HEK293 (cell line): ENCODE measurements around the gene SYAP1.
"Not testable (repeated sequence)": the region's sequence is repeated elsewhere in the genome, so short reads cannot be mapped to it uniquely, and the experiment has no call there.

Experiments used
- CTCF ChIA-PET: fragments of 350-600 bp; formaldehyde crosslinking; extraction: SDS; loops from one replicate; lab custom pipeline; 2021; ENCODE audit warnings: antibody characterized with exemption; lab: Yijun Ruan, JAX
- POLR2A ChIA-PET: fragments of 300-600 bp; formaldehyde crosslinking; extraction: SDS; loops from one replicate; lab custom pipeline; 2020; ENCODE audit warnings: antibody characterized with exemption, inconsistent platforms; lab: Yijun Ruan, JAX
- H3K27ac ChIP-seq: fragments of 200-500 bp; sonication (Bioruptor generic); 2 replicates; pipeline ENCODE4 v1.5.1; 2014; ENCODE audit warnings: low read depth, low read length, control low read depth, inconsistent platforms; ENCODE audit errors: extremely low read depth
- H3K36me3 ChIP-seq, 2 experiments: fragments of 200-500 bp in 1 of 2; sonication (Bioruptor generic) in 1 of 2; 1 replicate in 1 of 2; 2 replicates in 1 of 2; pipeline ENCODE4 v1.5.1; 2014 to 2017; ENCODE audit warnings: inconsistent platforms in 2 of 2, low read length in 2 of 2; ENCODE audit not compliant: control insufficient read depth in 2 of 2, insufficient read depth in 1 of 2
- H3K4me1 ChIP-seq: fragments of 200-500 bp; sonication (Bioruptor generic); 2 replicates; pipeline ENCODE4 v1.5.1; 2014; ENCODE audit warnings: mild to moderate bottlenecking, low read length, inconsistent platforms; ENCODE audit not compliant: control insufficient read depth, insufficient read depth
- H3K4me3 ChIP-seq: 2 replicates; pipeline ENCODE4 v1.5.1; 2011; ENCODE audit warnings: low read depth, mild to moderate bottlenecking, control low read depth, low read length, moderate library complexity
- H3K9me3 ChIP-seq: fragments of 200-500 bp; sonication (Bioruptor generic); 2 replicates; pipeline ENCODE4 v1.5.1; 2014; ENCODE audit warnings: low read depth, low read length, inconsistent platforms; ENCODE audit not compliant: control insufficient read depth, insufficient read depth
- GFI1B ChIP-seq: fragments of 450-650 bp; formaldehyde crosslinking; IDR thresholded peaks from 2 replicates; pipeline ENCODE4 v1.5.1; 2016; ENCODE audit warnings: missing biosample characterization, missing genetic modification characterization
- HOXC10 ChIP-seq: sonication (generic); formaldehyde crosslinking; IDR thresholded peaks from 2 replicates; pipeline ENCODE4 v1.8.1; 2023; ENCODE audit warnings: mild to moderate bottlenecking, missing genetic modification reagents
- MZF1 ChIP-seq: fragments of 450-650 bp; formaldehyde crosslinking; IDR thresholded peaks from 2 replicates; pipeline ENCODE4 v1.5.1; 2017; ENCODE audit warnings: missing biosample characterization, missing genetic modification characterization, borderline replicate concordance
- SCRT1 ChIP-seq: fragments of 450-650 bp; formaldehyde crosslinking; IDR thresholded peaks from 2 replicates; pipeline ENCODE4 v1.5.1; 2016; ENCODE audit warnings: missing biosample characterization, missing genetic modification characterization, borderline replicate concordance
- SCRT2 ChIP-seq: fragments of 450-650 bp; formaldehyde crosslinking; IDR thresholded peaks from 2 replicates; pipeline ENCODE4 v1.5.1; 2016; ENCODE audit warnings: missing biosample characterization, missing genetic modification characterization
- ZFP37 ChIP-seq: fragments of 450-650 bp; formaldehyde crosslinking; IDR thresholded peaks from 2 replicates; pipeline ENCODE4 v1.5.1; 2016; ENCODE audit warnings: missing biosample characterization, missing genetic modification characterization
- ZFP69B ChIP-seq: fragments of 450-650 bp; formaldehyde crosslinking; IDR thresholded peaks from 2 replicates; pipeline ENCODE4 v1.5.1; 2016; ENCODE audit warnings: missing biosample characterization, missing genetic modification characterization
- ZNF292 ChIP-seq: fragments of 450-650 bp; formaldehyde crosslinking; IDR thresholded peaks from 2 replicates; pipeline ENCODE4 v1.5.1; 2016; ENCODE audit warnings: low read depth, missing biosample characterization, missing genetic modification characterization, borderline replicate concordance
- ZNF335 ChIP-seq: fragments of 450-650 bp; formaldehyde crosslinking; conservative IDR thresholded peaks from 2 replicates; pipeline ENCODE4 v1.5.1; 2016; ENCODE audit warnings: missing biosample characterization, missing genetic modification characterization
- ZNF558 ChIP-seq: fragments of 450-650 bp; formaldehyde crosslinking; IDR thresholded peaks from 2 replicates; pipeline ENCODE4 v1.5.1; 2016; ENCODE audit warnings: missing biosample characterization, missing genetic modification characterization
- ZNF561 ChIP-seq: fragments of 450-650 bp; IDR thresholded peaks from 2 replicates; pipeline ENCODE4 v1.5.1; 2018; ENCODE audit warnings: missing biosample characterization, missing genetic modification characterization, borderline replicate concordance
- ZNF768 ChIP-seq: fragments of 450-650 bp; formaldehyde crosslinking; IDR thresholded peaks from 2 replicates; pipeline ENCODE4 v1.5.1; 2018; ENCODE audit warnings: missing biosample characterization, mild to moderate bottlenecking, missing genetic modification characterization
- ZSCAN30 ChIP-seq: fragments of 450-650 bp; IDR thresholded peaks from 2 replicates; pipeline ENCODE4 v1.5.1; 2018; ENCODE audit warnings: missing biosample characterization, mild to moderate bottlenecking, missing genetic modification characterization, moderate library complexity
- TF ChIP-seq, protein P1 (sequence below): fragments of 450-650 bp; formaldehyde crosslinking; IDR thresholded peaks from 2 replicates; pipeline ENCODE4 v1.5.1; 2016; ENCODE audit warnings: missing biosample characterization, missing genetic modification characterization
- TF ChIP-seq, protein P2 (sequence below): fragments of 450-650 bp; formaldehyde crosslinking; IDR thresholded peaks from 2 replicates; pipeline ENCODE4 v1.5.1; 2016; ENCODE audit warnings: missing biosample characterization, missing genetic modification characterization
- TF ChIP-seq, protein P3 (sequence below): fragments of 450-650 bp; formaldehyde crosslinking; IDR thresholded peaks from 2 replicates; pipeline ENCODE4 v1.5.1; 2017; ENCODE audit warnings: missing biosample characterization, mild to moderate bottlenecking, missing genetic modification characterization, moderate library complexity
- TF ChIP-seq, protein P4 (sequence below): fragments of 450-650 bp; IDR thresholded peaks from 2 replicates; pipeline ENCODE4 v1.5.1; 2018; ENCODE audit warnings: missing biosample characterization, missing genetic modification characterization

SYAP1 gene

DNA sequence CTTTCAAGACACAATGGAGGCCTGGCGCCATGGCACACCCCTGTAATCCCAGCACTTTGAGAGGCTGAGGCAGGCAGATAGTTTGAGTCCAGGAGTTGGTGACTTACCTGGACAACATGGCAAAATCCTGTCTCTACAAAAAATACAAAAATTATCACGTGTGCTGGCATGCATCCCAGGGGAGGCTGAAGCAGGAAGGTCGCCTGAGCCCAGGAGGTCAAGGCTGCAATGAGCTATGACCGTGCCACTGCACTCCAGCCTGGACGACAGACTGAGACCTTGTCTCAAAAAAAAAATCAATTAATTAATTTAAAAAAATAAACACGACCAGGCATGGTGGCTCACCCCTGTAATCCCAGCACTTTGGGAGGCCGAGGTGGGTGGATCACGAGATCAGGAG, 4.9 kb upstream of the SYAP1 start:
- ChIA-PET CTCF (no interaction called here), POLR2A (no interaction called here)
- Histone ChIP-seq H3K4me1 (no peaks in the 10 kb centered on the region), H3K9me3 (no peaks in the 10 kb centered on the region), H3K36me3 (no peaks in the 10 kb centered on the region; a peak in 1 of 3 replicates)
- TF ChIP-seq, protein P1, sequence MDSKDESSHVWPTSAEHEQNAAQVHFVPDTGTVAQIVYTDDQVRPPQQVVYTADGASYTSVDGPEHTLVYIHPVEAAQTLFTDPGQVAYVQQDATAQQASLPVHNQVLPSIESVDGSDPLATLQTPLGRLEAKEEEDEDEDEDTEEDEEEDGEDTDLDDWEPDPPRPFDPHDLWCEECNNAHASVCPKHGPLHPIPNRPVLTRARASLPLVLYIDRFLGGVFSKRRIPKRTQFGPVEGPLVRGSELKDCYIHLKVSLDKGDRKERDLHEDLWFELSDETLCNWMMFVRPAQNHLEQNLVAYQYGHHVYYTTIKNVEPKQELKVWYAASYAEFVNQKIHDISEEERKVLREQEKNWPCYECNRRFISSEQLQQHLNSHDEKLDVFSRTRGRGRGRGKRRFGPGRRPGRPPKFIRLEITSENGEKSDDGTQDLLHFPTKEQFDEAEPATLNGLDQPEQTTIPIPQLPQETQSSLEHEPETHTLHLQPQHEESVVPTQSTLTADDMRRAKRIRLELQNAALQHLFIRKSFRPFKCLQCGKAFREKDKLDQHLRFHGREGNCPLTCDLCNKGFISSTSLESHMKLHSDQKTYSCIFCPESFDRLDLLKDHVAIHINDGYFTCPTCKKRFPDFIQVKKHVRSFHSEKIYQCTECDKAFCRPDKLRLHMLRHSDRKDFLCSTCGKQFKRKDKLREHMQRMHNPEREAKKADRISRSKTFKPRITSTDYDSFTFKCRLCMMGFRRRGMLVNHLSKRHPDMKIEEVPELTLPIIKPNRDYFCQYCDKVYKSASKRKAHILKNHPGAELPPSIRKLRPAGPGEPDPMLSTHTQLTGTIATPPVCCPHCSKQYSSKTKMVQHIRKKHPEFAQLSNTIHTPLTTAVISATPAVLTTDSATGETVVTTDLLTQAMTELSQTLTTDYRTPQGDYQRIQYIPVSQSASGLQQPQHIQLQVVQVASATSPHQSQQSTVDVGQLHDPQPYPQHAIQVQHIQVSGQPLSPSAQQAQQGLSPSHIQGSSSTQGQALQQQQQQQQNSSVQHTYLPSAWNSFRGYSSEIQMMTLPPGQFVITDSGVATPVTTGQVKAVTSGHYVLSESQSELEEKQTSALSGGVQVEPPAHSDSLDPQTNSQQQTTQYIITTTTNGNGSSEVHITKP (tag by site-specific recombination), result no peak
- TF ChIP-seq, protein P2, sequence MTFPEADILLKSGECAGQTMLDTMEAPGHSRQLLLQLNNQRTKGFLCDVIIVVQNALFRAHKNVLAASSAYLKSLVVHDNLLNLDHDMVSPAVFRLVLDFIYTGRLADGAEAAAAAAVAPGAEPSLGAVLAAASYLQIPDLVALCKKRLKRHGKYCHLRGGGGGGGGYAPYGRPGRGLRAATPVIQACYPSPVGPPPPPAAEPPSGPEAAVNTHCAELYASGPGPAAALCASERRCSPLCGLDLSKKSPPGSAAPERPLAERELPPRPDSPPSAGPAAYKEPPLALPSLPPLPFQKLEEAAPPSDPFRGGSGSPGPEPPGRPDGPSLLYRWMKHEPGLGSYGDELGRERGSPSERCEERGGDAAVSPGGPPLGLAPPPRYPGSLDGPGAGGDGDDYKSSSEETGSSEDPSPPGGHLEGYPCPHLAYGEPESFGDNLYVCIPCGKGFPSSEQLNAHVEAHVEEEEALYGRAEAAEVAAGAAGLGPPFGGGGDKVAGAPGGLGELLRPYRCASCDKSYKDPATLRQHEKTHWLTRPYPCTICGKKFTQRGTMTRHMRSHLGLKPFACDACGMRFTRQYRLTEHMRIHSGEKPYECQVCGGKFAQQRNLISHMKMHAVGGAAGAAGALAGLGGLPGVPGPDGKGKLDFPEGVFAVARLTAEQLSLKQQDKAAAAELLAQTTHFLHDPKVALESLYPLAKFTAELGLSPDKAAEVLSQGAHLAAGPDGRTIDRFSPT, result no peak
- TF ChIP-seq ZNF292 (tag by site-specific recombination), result no peak
- TF ChIP-seq HOXC10 (CRISPR knock-in tag), result no peak
- TF ChIP-seq ZNF558 (tag by site-specific recombination), result no peak
- TF ChIP-seq ZSCAN30 (tag by site-specific recombination), result no peak
- no peak for TF ChIP-seq ZFP37 (tag by site-specific recombination)
- TF ChIP-seq ZNF561 (tag by site-specific recombination), result no peak
- TF ChIP-seq, all 188 proteins: peak for 0
- Histone ChIP-seq H3K4me3 (no peak overlapping the region), H3K27ac (no peak overlapping the region)

DNA sequence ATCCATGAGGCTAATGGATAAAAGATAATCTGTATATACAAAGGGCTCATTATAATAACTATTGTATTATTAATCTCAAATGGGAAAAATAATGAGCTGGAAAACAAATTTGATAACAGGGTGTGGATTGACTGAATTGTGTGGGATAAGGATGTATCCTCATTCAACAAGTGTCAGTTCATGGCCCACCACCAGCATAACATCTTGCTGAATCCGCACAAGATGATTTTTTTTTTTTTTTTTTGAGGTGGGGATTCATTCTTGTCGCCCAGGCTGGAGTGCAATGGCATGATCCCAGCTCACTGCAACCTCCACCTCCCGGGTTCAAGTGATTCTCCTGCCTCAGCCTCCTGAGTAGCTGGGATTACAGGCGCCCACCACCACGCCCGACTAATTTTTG, 3.8 kb upstream of the SYAP1 start:
- H3K9me3 ChIP-seq, H3K36me3 ChIP-seq, POLR2A ChIA-PET, H3K27ac ChIP-seq, H3K4me1 ChIP-seq, H3K4me3 ChIP-seq: not testable (repeated sequence)
- TF ChIP-seq SCRT1 (tag by site-specific recombination), result peak; percentile 70
- peak; percentile 68 for TF ChIP-seq SCRT2 (tag by site-specific recombination)
- CTCF ChIA-PET, result interaction anchor here (0.8 kb wide), 1 partner anchor 1217 kb away, joined by 6 read pairs; no protein-coding TSS in a partner anchor

DNA sequence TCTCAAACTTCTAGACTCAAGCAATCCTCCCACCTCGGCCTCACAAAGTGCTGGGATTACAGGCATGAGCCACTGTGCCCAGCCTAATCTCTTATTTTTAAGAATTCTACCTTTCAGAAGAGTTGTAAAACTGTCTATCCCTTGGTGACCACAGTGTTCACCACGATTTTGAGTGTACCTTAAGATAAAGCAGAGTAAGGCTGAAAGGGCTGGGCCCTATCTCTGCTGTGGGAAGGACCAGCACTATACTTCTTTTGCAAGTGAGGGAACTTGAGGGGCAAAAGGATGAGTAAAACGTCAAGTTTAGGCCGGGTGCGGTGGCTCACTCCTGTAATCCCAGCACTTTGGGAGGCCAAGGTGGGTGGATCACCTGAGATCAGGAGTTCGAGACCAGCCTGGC, 3.0 kb upstream of the SYAP1 start:
- POLR2A ChIA-PET, H3K4me1 ChIP-seq, H3K27ac ChIP-seq, H3K4me3 ChIP-seq, H3K36me3 ChIP-seq, H3K9me3 ChIP-seq, CTCF ChIA-PET: not testable (repeated sequence)

DNA sequence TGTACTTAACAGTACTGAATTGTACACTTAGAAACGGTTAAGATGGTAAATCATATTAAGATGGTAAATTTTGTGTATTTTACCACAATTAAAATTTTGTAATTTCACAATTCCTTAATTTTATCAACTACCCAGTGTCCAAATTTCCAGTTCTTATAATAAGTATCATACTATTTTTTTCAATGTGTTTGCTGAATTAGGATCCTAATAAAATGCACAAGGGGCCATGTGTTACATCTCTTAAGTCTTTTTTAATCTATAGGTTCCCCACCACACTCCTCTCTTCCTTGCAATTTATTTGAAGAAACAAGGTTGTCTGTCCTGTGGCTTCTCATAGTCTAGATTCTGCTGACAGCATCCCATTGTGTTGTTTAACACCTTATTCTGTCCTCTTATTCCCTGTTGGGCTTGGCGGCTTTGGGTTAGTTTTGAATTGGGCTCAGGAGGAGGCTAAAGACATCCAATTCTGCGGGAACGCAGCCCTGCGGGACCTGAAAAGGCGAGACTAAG, 533 bp upstream of the SYAP1 start:
- CTCF ChIA-PET, result interaction anchor here (0.6 to 1.2 kb wide), 4 partner anchors 85 to 921 kb away, joined by 3 to 5 read pairs (median 3); no protein-coding TSS in a partner anchor
- peak overlapping the region; percentile 46 for H3K4me3 ChIP-seq
- POLR2A ChIA-PET, result interaction anchor here (0.6 to 2.1 kb wide), 24 partner anchors 8 to 920 kb away, joined by 3 to 36 read pairs (median 5); partner anchors contain the start of genes AP1S2 and TXLNG

More for the DNA sequence above, 533 bp upstream of the SYAP1 start:
- H3K36me3 ChIP-seq, result peaks cover 0 to 2% of the 10 kb centered on the region in 2 experiments; a peak in 2 of 3 replicates
- 0 out of 2 replicates have a peak, but pooled peaks have one; percentile 16 for TF ChIP-seq ZFP69B (tag by site-specific recombination)
- no peak for TF ChIP-seq ZNF768 (tag by site-specific recombination)
- TF ChIP-seq MZF1, result peak; percentile 36; the same call in 1 of the 2 replicates
- TF ChIP-seq, protein P3, sequence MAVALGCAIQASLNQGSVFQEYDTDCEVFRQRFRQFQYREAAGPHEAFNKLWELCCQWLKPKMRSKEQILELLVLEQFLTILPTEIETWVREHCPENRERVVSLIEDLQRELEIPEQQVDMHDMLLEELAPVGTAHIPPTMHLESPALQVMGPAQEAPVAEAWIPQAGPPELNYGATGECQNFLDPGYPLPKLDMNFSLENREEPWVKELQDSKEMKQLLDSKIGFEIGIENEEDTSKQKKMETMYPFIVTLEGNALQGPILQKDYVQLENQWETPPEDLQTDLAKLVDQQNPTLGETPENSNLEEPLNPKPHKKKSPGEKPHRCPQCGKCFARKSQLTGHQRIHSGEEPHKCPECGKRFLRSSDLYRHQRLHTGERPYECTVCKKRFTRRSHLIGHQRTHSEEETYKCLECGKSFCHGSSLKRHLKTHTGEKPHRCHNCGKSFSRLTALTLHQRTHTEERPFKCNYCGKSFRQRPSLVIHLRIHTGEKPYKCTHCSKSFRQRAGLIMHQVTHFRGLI (tag by site-specific recombination), result peak; percentile 80
- TF ChIP-seq, protein P4, sequence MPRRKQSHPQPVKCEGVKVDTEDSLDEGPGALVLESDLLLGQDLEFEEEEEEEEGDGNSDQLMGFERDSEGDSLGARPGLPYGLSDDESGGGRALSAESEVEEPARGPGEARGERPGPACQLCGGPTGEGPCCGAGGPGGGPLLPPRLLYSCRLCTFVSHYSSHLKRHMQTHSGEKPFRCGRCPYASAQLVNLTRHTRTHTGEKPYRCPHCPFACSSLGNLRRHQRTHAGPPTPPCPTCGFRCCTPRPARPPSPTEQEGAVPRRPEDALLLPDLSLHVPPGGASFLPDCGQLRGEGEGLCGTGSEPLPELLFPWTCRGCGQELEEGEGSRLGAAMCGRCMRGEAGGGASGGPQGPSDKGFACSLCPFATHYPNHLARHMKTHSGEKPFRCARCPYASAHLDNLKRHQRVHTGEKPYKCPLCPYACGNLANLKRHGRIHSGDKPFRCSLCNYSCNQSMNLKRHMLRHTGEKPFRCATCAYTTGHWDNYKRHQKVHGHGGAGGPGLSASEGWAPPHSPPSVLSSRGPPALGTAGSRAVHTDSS (tag by site-specific recombination), result 0 out of 2 replicates have a peak, but pooled peaks have one; percentile 7
- TF ChIP-seq ZNF335 (tag by site-specific recombination), result peak; percentile 57; the same call in 1 of the 2 replicates
- no peak for TF ChIP-seq GFI1B (tag by site-specific recombination)
- TF ChIP-seq, all 188 proteins: peak for 5
- H3K27ac ChIP-seq, result peak overlapping the region; percentile 81
- no peaks in the 10 kb centered on the region for H3K9me3 ChIP-seq
- H3K4me1 ChIP-seq, result no peaks in the 10 kb centered on the region; the same call in 1 of the 2 replicates
